AML-193 (cell line): ENCODE measurements around the gene EEF2KMT.
A peak's percentile ranks its signal among the peaks of the same experiment; 100 is the strongest.
"Not testable (repeated sequence)": the region's sequence is repeated elsewhere in the genome, so short reads cannot be mapped to it uniquely, and the experiment has no call there.

Source experiments
- DNase-seq, 2 experiments: peaks; one replicate each; lab custom pipeline; 2025; lab: John Stamatoyannopoulos, UW

Gene EEF2KMT

GRCh38 chr16:5070431-5071186 lies 27.0 kb downstream of the EEF2KMT start:
- no peak for DNase-seq

DNA sequence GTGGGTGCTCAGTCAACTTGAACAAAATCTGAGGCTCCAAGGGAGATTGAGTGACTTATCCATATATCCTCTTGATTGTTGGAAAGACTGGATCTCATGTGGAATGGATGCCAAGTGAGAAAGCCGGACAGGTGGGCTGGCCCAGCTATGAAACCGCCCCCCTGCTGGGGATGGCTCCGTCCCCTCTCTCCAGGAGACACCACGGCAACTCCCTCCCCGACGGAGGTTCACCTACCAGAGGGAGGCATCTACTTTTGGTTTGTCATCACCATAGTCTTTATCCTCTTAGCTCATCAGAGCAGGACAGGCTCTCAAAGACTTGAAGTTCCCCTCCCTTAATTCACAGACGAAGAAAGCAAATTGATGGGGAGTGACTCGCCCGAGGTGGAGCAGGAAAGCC lies 27.7 kb downstream of the EEF2KMT start:
- DNase-seq: no peak

GRCh38 chr16:5069048-5069447 lies 28.5 kb downstream of the EEF2KMT start:
- DNase-seq: no peak

DNA sequence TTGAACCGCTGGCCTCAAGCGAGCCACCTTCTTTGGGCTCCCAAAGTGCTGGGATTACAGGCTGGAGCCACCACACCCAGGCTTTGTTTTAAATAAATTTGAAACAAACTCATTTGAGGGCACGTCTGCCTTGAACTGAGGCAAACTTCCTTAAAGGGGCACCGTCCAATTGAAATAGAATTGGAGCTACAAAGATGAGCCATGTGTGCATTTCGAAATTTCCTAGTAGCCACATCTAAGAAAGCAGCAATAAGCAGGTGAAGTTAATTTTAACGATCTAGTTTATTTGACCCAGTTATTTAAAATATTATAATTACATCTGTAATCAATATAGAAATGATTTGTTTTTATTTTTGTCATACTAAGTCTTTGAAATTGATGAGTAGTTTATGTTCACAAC lies 31.1 kb downstream of the EEF2KMT start:
- no peak for DNase-seq

DNA sequence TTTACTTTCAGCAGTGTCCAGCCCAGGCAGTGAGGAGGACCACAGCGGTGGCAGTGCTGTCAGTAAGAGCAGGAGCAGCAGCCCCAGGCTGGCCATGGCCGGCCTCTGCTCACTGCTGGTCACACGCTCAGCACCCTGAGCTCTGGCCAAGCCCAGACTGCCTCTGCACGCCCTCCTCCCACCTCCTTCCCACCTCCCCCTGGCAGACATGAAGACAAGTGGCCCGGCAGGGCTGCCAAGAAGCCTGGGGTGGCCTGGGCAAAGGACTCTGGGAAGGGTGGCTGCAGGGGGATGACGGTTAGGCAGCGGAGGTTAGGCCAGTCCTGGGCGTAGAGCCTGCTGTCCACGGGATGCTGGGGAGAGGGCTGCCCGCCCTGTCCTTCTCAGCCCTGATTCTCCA lies 31.8 kb downstream of the EEF2KMT start, which contains the start of gene C16orf89:
Gene C16orf89, minus strand, starts transcription at position 144 of the 400 bp plus-strand sequence. Its CDS starts 48 bp downstream, at position 96.
- DNase-seq: no peak

GRCh38 chr16:5065326-5065725 lies 32.3 kb downstream of the EEF2KMT start:
- DNase-seq: no peak

- no peak for DNase-seq
Observed at GRCh38 chr16:5064915-5065314, 32.7 kb downstream of the EEF2KMT start.

DNA sequence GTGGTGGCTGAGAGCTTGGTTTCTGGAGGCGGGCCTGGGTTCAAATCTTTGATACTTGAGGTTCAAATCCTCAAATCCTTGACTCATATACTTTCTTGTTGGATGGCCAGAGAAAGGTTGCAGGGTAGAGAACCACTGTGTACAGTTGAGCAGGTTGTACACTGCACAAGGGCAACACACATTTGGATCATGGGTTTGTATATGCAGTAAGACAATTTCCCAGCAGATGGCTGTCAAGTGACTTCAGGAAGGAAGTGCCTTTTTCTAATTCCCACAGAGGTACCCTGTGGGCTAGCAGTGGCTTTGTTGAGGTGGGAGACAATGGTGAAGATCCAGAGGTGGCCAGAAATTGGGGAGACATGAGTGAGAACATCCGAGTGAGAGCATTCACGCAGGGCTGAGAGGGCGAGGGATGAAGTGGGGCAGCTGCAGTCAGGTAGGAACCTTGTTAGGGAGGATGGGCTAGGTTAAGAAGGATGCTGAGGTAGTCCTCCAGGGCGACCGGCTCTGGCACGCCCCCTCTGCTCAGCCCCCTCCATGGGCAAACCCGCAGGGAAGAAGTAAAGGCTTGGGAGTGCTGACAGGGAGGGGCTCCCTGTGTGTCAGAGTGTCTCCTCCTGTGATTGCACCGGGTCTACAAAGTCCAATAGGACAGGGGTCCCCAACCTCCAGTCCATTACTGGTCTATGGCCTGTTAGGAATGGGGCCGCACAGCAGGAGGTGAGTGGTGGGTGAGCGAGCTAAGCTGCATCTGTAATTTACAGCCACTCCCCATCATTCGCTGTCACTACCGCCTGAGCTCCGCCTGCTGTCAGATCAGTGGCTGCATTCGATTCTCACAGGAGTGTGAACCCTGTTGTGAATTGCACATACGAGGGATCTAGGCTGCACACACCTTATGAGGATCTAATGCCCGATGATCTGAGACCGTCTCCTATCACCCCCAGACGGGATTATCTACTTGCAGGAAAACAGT lies 34.5 kb downstream of the EEF2KMT start:
- DNase-seq: no peak

- DNase-seq: no peak
Observed at GRCh38 chr16:5062051-5062450, 35.5 kb downstream of the EEF2KMT start.

DNA sequence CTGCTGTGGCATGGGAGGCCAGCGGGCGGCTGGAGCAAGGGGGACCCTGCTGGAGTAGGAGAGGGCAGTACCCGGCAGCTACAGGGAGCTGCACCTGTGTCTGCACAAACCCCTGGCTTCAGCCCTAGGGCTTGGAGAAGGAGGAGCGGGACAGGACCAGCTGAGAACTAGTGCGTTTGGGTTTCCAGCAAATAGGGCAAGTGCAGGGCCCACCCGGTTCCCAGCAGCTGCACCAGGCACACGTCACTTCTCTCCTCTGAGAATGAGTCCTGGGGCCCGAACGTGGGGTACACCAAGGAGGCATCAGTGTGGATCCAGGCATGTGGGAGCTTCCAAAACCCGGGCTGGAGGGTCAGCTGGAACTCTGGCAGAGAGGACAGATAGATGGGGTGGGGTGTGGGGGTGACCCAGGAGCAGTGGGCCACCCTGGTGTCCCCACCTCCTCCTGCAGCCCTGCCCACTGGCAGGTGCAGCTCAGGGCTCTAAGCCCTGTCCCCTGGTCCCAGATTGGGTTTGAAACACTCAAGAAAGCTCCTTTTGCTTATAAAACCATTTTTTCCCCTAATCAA lies 37.4 kb downstream of the EEF2KMT start:
- DNase-seq: no peak

- no peak for DNase-seq
Observed at GRCh38 chr16:5059386-5060072, 38.1 kb downstream of the EEF2KMT start.

- DNase-seq: no peak
Observed at GRCh38 chr16:5058476-5058875, 39.1 kb downstream of the EEF2KMT start.

DNA sequence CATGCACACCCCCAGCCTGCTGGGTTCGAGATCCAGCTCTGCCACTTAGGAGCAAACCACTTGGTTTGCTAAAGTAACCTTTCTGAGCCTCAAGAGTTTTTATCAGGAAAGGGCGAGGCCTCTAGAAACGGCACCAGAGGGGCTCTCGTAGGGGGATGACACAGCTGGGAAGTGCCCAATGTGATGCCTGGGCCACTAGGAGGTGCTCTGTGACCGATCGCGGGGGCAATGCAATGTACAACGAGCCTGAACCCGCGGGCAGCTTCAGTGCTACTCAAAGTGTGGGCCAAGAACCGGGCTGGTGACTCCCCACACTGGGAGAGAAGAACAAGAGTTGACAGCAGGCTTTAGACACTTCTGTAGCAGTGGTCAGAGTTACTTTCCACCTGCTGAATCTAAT lies 41.2 kb downstream of the EEF2KMT start:
- peak; percentile 16 to 21 for DNase-seq

GRCh38 chr16:5054876-5055865 lies 42.4 kb downstream of the EEF2KMT start:
- no peak for DNase-seq

DNA sequence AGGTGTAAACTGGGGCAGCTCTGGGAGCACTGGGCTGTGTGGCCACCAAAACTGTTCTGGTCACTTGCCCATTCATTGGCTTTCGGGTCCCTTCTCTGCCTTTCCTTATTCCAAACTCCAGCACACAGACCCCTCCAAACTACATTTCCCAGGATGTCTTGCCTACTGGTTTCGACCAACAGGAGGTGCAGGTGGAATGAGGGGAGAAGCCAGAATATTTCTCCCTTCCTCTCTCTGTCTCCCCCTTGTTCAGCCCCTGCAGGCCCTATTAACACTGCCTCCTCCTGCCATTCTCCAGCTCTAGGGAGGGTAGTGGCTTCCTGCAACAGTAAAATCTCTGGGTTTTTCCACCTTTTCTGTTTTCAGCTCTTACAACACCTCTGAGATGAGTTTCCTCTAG lies 50.7 kb downstream of the EEF2KMT start:
- DNase-seq: no peak

DNA sequence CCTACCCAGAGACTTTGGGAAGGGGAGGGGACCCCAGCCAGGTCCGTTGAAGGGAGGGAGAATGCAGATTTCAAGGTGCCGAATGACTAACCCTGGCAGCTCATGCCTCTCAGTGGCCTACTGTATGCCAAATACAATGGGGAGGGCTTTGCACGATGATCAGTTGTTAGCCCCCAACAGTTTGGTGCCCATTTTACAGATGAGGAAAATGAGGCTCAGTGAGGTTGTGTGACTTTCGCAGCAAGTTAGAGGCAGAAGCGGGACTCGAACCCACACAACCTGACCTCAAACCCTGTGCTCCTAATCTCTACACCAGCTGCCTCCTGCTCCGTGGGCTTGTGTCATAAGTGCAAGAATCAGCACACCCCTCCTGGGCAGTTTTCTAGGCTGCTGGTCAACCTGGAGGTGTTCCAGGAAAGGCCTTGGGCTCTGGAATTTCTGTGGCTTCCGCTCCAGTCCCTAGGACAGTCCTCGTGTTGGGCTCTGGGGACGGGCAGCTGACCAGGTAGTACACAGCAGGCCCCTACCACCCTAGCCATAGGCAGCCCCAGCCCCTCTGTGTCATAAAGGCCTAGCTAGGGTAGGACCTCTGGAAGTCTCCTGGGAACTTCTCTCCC lies 52.0 kb downstream of the EEF2KMT start:
- DNase-seq: no peak

DNA sequence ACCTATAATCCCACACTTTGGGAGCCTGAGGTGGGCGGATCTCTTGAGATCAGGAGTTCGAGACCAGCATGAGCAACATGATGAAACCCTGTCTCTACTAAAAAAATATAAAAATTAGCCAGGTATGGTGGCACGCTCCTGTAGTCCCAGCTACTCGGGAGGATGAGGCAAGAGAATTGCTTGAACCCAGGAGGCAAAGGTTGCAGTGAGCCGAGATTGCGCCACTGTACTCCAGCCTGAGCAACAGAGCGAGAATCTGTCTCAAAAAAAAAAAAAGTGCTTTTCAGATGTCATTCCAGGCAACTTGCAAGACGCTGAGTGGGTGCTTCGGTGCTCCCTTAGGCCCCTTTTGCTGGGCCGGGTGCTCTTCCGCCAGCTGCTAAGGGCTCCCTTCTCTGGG lies 53.0 kb downstream of the EEF2KMT start:
- not testable (repeated sequence) for DNase-seq

- no peak for DNase-seq
Observed at GRCh38 chr16:5044011-5044540, 53.5 kb downstream of the EEF2KMT start.

- DNase-seq: no peak
Observed at GRCh38 chr16:5042574-5043171, 54.9 kb downstream of the EEF2KMT start.
